UCSD-AML1 (cell line): ENCODE measurements around the gene PYGB.
"Not testable (repeated sequence)": the region's sequence is repeated elsewhere in the genome, so short reads cannot be mapped to it uniquely, and the experiment has no call there.

ENCODE experiments used
- DNase-seq: peaks from one replicate; lab custom pipeline; 2025; ENCODE audit not compliant: unreplicated experiment; lab: John Stamatoyannopoulos, UW

PYGB gene

GRCh38 chr20:25325997-25326396 lies 78.1 kb downstream of the PYGB start:
- no peak for DNase-seq

- no peak for DNase-seq
Observed at GRCh38 chr20:25327521-25328235, 79.8 kb downstream of the PYGB start.

- no peak for DNase-seq
Observed at GRCh38 chr20:25328954-25329498, 81.1 kb downstream of the PYGB start.

- DNase-seq: not testable (repeated sequence)
Observed at GRCh38 chr20:25334972-25335371, 87.1 kb downstream of the PYGB start.

DNA sequence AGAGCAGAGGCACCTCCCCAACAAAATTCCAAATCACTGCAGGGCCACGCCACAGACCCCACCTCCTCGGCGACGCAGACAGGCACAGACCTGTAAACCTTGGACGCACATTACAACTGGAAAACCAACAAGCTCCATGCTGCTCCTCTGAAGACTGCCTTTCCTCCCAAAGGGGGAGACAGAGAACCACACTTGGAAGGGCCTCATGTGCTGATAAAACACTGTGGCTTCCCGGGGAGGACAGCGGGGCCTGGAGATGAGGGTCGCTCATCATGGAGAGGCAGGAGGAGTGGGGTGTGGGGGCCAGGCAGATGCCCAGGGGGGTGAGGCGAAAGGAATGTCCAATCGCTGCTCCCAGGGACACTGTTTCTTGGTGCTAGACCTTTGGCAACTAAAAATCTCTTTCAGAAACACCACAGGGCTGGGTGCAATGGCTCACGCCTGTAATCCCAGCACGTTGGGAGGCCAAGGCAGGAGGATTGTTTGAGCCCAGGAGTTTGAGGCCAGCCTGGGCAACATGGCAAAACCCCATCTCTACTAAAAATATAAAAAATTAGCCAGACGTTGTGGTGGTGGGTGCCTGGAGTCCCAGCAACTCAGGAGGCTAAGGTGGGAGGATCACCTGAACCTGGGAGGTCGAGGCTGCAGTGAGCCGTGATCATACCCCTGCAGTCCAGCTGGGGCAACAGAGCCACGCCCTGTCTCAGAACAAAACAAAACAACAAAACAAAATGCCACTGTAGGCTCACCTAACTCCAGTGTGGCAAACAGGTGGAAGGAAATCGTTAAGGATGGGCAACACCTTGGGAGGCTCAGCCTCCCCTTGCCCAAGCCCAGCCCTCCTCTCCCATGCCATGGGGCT lies 88.9 kb downstream of the PYGB start:
- no peak for DNase-seq

DNA sequence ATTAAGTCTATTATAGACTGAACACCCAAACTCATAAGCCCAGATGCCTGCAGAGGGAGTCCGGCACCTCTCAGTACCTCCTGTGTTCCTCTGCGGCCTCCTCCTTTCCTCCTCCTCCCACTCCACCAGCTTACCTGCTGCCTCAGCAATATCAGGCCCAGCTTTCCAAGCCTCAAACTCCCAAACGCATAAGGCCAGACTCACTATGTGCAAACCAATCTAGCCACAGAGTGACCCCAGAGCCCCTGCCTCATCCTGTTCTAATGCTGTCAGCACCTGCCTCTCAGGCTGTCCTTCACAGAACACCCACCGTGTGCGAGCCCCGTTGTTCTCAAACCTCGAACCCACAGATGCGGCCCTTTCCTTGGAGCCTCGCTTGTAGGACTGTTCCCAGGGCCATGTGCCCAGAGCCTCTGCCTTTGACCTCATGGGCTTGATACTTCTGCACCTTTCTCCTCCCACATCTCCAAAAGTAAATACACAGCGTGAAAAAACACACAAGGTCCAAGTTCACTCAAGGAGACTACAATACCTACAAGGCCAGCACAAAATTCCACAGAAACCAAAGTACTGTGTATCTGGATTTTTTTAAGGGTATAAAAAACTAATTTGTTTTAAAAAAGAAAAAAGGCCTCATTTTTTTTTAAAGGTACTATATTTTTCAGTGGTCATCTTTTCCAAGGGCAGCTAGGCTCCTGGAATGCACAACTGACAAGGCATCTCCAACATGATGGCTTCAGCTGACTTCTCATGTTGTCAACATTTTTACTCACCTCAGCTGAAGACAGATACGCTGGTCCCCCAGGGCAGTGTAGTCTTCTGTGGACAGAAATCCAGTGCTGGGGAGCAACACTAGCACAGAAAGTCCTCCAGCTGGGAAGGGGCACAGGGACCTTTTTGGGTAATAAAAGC lies 90.5 kb downstream of the PYGB start:
- no peak for DNase-seq

- no peak for DNase-seq
Observed at GRCh38 chr20:25339608-25340007, 91.7 kb downstream of the PYGB start.

GRCh38 chr20:25340380-25340779 lies 92.5 kb downstream of the PYGB start:
- no peak for DNase-seq

DNA sequence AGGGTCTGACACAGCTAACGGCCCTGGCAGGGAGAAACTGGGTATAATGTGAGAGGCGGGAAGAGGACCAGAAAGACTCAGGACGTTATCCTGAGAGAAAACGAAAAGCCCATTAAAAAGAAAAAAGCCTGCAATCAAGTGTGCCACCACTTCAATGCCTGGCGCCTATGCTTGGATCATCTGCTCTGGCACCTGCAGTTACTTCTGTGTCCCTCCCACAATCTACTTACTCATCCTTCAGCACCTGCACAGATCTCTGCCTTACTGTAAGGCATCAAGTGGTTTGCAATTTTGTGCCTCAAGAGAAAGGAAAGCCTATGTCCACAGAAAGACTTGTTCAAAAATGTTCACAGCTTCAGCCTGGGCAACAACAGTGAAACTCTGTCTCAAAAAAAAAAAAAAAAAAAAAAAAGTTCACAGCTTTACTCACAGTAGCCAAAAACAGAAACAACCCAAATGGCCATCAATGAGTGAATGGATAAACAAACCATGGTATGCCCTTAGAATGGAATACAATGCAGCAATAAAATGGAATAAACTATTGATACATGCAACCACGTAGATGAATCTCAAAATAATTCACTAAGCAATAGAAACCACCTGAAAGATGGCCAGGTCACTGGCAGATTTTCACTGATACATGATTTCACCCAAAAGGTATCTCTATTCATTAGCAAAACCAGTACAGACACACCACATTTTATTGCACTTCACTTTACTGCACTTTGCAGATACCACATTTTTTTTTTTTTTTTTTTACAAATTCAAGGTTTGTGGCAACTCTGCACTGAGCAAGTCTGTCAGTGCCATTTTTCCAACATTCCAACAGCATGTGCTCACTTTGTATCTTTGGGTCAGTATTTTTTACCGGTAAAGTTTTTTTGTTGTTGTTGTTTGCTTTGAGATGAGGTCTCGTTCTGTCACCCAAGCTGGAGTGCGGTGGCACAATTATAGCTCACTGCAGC lies 94.1 kb downstream of the PYGB start:
- DNase-seq: no peak

DNA sequence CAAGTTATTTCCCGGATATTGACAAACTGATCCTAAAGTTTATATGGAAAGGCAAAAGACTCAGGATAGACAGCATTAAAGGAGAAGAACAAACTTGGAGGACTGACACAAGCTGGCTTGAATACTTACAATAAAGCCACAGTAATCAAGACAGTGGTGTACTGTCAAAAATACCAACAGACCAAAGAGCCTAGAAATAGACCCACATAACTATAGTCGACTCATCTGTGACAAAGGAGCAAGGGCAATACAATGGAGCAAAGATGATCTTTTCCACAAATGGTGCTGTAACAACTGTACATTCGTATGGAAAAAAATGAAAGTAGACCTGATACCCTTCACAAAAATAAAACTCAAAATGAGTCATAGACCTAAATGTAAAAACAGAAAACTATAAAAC lies 96.7 kb downstream of the PYGB start:
- DNase-seq: no peak

DNA sequence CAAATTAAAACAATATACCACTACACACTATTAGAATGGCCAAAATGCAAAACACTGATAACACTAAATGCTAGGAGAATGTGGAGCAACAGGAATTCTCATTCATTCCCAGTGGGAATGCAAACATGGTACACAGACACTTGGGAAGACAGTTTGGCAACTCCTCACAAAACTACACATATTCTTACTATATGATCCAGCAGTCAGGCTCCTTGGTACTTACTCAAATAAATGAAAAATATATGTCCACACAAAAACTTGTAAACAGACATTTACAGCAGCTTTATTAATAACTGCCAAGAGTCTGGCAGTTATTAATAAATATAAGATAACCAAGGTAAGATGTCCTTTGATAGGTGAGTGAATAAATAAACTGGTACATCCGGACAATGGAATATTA lies 97.8 kb downstream of the PYGB start:
- no peak for DNase-seq

DNA sequence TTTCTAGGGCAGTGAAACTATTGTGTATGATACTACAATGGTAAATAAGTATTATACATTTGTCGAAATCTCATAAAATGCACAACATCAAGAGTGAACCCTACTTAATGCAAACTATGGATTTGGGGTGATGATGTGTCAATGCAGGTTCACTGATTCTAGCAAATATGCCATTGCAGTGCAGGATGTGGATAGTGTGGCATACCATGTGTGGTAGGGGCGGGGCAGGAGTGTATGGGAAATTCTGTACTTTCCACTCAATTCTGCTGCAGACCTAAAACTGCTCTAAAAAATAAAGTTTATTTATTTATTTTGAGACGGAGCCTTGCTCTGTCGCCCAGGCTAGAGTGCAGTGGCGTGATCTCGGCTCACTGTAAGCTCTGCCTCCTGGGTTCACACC lies 98.5 kb downstream of the PYGB start:
- DNase-seq: no peak
